WTC11 (cell line): Measurements from ENCODE around the gene AURKAIP1. TPM values are rescaled to one million over a fixed set of nuclear protein-coding genes. Genes with fewer than 3 reads are reported as not detected.

Experiments used
- ATAC-seq: fragments of 200-7000 bp; cut with Tn5 transposase; 2 replicates; pipeline ENCODE4 v1.10.0; 2021; ENCODE audit warnings: mild to moderate bottlenecking, moderate library complexity
- CTCF ChIA-PET: fragments of 300-600 bp; sonication (Branson Sonifier 250); formaldehyde crosslinking; loops from one replicate; lab custom pipeline; 2021; ENCODE audit warnings: antibody characterized with exemption; lab: Charles Lee
- POLR2A ChIA-PET: fragments of 350-600 bp; sonication (Branson Sonifier 250); formaldehyde crosslinking; loops from one replicate; lab custom pipeline; 2021; ENCODE audit warnings: antibody characterized with exemption; lab: Charles Lee
- DNase-seq: peaks from one replicate; pipeline ENCODE4 v3.0.0; 2021; ENCODE audit warnings: low spot score
- H3K27ac Mint-ChIP-seq: 2 replicates; pipeline ENCODE4 v1.8.0; 2021; ENCODE audit warnings: mixed read lengths
- H3K27me3 Mint-ChIP-seq: 2 replicates; pipeline ENCODE4 v1.8.0; 2021; ENCODE audit warnings: low read depth, mild to moderate bottlenecking, moderate library complexity, mixed read lengths
- H3K36me3 Mint-ChIP-seq: 2 replicates; pipeline ENCODE4 v1.8.0; 2021; ENCODE audit warnings: mixed read lengths
- H3K4me1 Mint-ChIP-seq: 2 replicates; pipeline ENCODE4 v1.8.0; 2022; ENCODE audit warnings: mixed read lengths
- H3K4me3 Mint-ChIP-seq: 2 replicates; pipeline ENCODE4 v1.8.0; 2021; ENCODE audit warnings: mild to moderate bottlenecking, moderate library complexity, mixed read lengths
- H3K9me3 Mint-ChIP-seq: 2 replicates; pipeline ENCODE4 v1.8.0; 2021; ENCODE audit warnings: mixed read lengths
- CREM ChIP-seq: sonication (generic); formaldehyde crosslinking; IDR thresholded peaks from 2 replicates; pipeline ENCODE4 v1.8.1; 2022; ENCODE audit warnings: mild to moderate bottlenecking, missing genetic modification reagents, moderate library complexity
- EMX1 ChIP-seq: fragments of 250-450 bp; sonication (Bioruptor Pico); IDR thresholded peaks from 2 replicates; pipeline ENCODE4 v1.8.0; 2021; ENCODE audit warnings: mild to moderate bottlenecking
- ESRRA ChIP-seq: sonication (generic); formaldehyde crosslinking; IDR thresholded peaks from 2 replicates; pipeline ENCODE4 v1.8.1; 2022; ENCODE audit warnings: mild to moderate bottlenecking, missing genetic modification reagents, borderline replicate concordance
- FOXP1 ChIP-seq: sonication (generic); formaldehyde crosslinking; IDR thresholded peaks from 2 replicates; pipeline ENCODE4 v1.8.0; 2022; ENCODE audit warnings: missing genetic modification reagents, mild to moderate bottlenecking, moderate library complexity, borderline replicate concordance
- HMGA2 ChIP-seq: fragments of 250-450 bp; sonication (Bioruptor Pico); IDR thresholded peaks from 2 replicates; pipeline ENCODE4 v1.4.0; 2021; ENCODE audit warnings: mild to moderate bottlenecking, moderate library complexity
- NFE2L1 ChIP-seq: sonication (generic); formaldehyde crosslinking; IDR thresholded peaks from 2 replicates; pipeline ENCODE4 v1.8.1; 2023; ENCODE audit warnings: missing genetic modification reagents
- PRRX2 ChIP-seq: fragments of 250-450 bp; sonication (Bioruptor Pico); IDR thresholded peaks from 2 replicates; pipeline ENCODE4 v1.8.0; 2021; ENCODE audit warnings: mild to moderate bottlenecking
- SMAD3 ChIP-seq: sonication (generic); formaldehyde crosslinking; IDR thresholded peaks from 2 replicates; pipeline ENCODE4 v1.8.0; 2022; ENCODE audit warnings: missing genetic modification reagents, mild to moderate bottlenecking, borderline replicate concordance
- SMAD4 ChIP-seq: sonication (generic); formaldehyde crosslinking; IDR thresholded peaks from 2 replicates; pipeline ENCODE4 v1.8.0; 2022; ENCODE audit warnings: mild to moderate bottlenecking, missing genetic modification reagents
- USF1 ChIP-seq: sonication (generic); formaldehyde crosslinking; IDR thresholded peaks from 2 replicates; pipeline ENCODE4 v1.8.0; 2022; ENCODE audit warnings: mild to moderate bottlenecking, missing genetic modification reagents
- USF2 ChIP-seq: sonication (generic); formaldehyde crosslinking; IDR thresholded peaks from 2 replicates; pipeline ENCODE4 v1.8.1; 2023; ENCODE audit warnings: mild to moderate bottlenecking, missing genetic modification reagents, moderate library complexity
- ZBTB21 ChIP-seq: sonication (generic); formaldehyde crosslinking; IDR thresholded peaks from 2 replicates; pipeline ENCODE4 v1.8.1; 2023; ENCODE audit warnings: mild to moderate bottlenecking, missing genetic modification reagents, borderline replicate concordance
- ZNF121 ChIP-seq: sonication (generic); formaldehyde crosslinking; IDR thresholded peaks from 2 replicates; pipeline ENCODE4 v1.8.0; 2023; ENCODE audit warnings: missing genetic modification reagents
- ZNF396 ChIP-seq: fragments of 250-450 bp; sonication (Bioruptor Pico); IDR thresholded peaks from 2 replicates; pipeline ENCODE4 v1.8.0; 2021; ENCODE audit warnings: mild to moderate bottlenecking, moderate library complexity, borderline replicate concordance
- ZNF532 ChIP-seq: fragments of 250-450 bp; sonication (Bioruptor Pico); IDR thresholded peaks from 2 replicates; pipeline ENCODE4 v1.9.0; 2021; ENCODE audit warnings: mild to moderate bottlenecking, borderline replicate concordance
- ZNF671 ChIP-seq: fragments of 250-450 bp; sonication (Bioruptor Pico); IDR thresholded peaks from 2 replicates; pipeline ENCODE4 v1.8.0; 2021; ENCODE audit warnings: mild to moderate bottlenecking
- total RNA-seq: library from RNA; stranded (reverse); gene quantifications from 3 replicates; pipeline ENCODE4 v1.2.3, GENCODE V29; 2021
- TF ChIP-seq, protein P1 (sequence below): sonication (generic); formaldehyde crosslinking; IDR thresholded peaks from 2 replicates; pipeline ENCODE4 v1.8.1; 2022; ENCODE audit warnings: low read depth, mild to moderate bottlenecking, moderate library complexity, missing genetic modification reagents, borderline replicate concordance
- TF ChIP-seq, protein P2 (sequence below): fragments of 250-450 bp; sonication (Bioruptor Pico); IDR thresholded peaks from 2 replicates; pipeline ENCODE4 v2.1.2; 2022; ENCODE audit warnings: mild to moderate bottlenecking, moderate library complexity

Gene AURKAIP1
- total RNA-seq, 1 experiment from 2014 or later, result 268 TPM

GRCh38 chr1:1388078-1388472 lies 13.1 kb upstream of the AURKAIP1 start (continued):
- no peak for TF ChIP-seq USF1
- no peak for TF ChIP-seq CREM (CRISPR knock-in tag)
- no peak for TF ChIP-seq ZNF396 (CRISPR knock-in tag)
- TF ChIP-seq, protein P1, sequence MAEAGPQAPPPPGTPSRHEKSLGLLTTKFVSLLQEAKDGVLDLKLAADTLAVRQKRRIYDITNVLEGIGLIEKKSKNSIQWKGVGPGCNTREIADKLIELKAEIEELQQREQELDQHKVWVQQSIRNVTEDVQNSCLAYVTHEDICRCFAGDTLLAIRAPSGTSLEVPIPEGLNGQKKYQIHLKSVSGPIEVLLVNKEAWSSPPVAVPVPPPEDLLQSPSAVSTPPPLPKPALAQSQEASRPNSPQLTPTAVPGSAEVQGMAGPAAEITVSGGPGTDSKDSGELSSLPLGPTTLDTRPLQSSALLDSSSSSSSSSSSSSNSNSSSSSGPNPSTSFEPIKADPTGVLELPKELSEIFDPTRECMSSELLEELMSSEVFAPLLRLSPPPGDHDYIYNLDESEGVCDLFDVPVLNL, result no peak
- TF ChIP-seq PRRX2 (CRISPR knock-in tag), result no peak
- TF ChIP-seq ZNF121 (CRISPR knock-in tag), result no peak

- peaks cover 73% of the 10 kb centered on the region for H3K36me3 Mint-ChIP-seq
- CTCF ChIA-PET, result interaction anchor here (2.2 kb wide), 1 partner anchor 15 kb away, joined by 9 read pairs; no protein-coding TSS in a partner anchor
- ATAC-seq (no peak), DNase-seq (no peak)
- no peaks in the 10 kb centered on the region for H3K4me1 Mint-ChIP-seq
- no peak overlapping the region for H3K27ac Mint-ChIP-seq
- H3K9me3 Mint-ChIP-seq, result no peaks in the 10 kb centered on the region
- H3K4me3 Mint-ChIP-seq, result no peak overlapping the region
- POLR2A ChIA-PET, result no interaction called here
- no peaks in the 10 kb centered on the region for H3K27me3 Mint-ChIP-seq
- TF ChIP-seq ZNF121 (CRISPR knock-in tag) (no peak), FOXP1 (CRISPR knock-in tag) (no peak), EMX1 (CRISPR knock-in tag) (no peak), SMAD3 (CRISPR knock-in tag) (no peak), SMAD4 (CRISPR knock-in tag) (no peak), USF2 (CRISPR knock-in tag) (no peak), ESRRA (no peak), ZBTB21 (no peak), HMGA2 (CRISPR knock-in tag) (no peak), ZNF671 (CRISPR knock-in tag) (no peak), NFE2L1 (CRISPR knock-in tag) (no peak), ZNF532 (CRISPR knock-in tag) (no peak)
- TF ChIP-seq, protein P2, sequence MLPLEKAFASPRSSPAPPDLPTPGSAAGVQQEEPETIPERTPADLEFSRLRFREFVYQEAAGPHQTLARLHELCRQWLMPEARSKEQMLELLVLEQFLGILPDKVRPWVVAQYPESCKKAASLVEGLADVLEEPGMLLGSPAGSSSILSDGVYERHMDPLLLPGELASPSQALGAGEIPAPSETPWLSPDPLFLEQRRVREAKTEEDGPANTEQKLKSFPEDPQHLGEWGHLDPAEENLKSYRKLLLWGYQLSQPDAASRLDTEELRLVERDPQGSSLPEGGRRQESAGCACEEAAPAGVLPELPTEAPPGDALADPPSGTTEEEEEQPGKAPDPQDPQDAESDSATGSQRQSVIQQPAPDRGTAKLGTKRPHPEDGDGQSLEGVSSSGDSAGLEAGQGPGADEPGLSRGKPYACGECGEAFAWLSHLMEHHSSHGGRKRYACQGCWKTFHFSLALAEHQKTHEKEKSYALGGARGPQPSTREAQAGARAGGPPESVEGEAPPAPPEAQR (CRISPR knock-in tag), result no peak
- TF ChIP-seq, all 79 proteins: peak for 0
Observed at GRCh38 chr1:1387098-1388077, 12.4 kb upstream of the AURKAIP1 start.
